Activated B cell treated with CpG ODN at 0.5 μM for 24 hours (primary cell): Measurements from ENCODE around the gene SSBP1. TPM values are rescaled to one million over a fixed set of nuclear protein-coding genes. Genes with fewer than 3 reads are reported as not detected.

Experiments used
- ATAC-seq: fragments of 200-7000 bp; cut with Tn5 transposase; one replicate; pipeline ENCODE4 v1.10.0; 2021; ENCODE audit warnings: low read depth, mild to moderate bottlenecking, moderate library complexity
- CTCF ChIA-PET: fragments of 350-600 bp; sonication (Branson Sonifier 250); formaldehyde crosslinking; loops from one replicate; lab custom pipeline; 2021; ENCODE audit warnings: antibody characterized with exemption; lab: Charles Lee
- POLR2A ChIA-PET: fragments of 350-600 bp; sonication (Branson Sonifier 250); formaldehyde crosslinking; loops from one replicate; lab custom pipeline; 2021; ENCODE audit warnings: antibody characterized with exemption; lab: Charles Lee
- DNase-seq: peaks from one replicate; pipeline ENCODE4 v3.0.0; 2022
- H3K27ac Mint-ChIP-seq: one replicate; pipeline ENCODE4 v1.8.0; 2020; ENCODE audit warnings: mixed read lengths
- H3K27me3 Mint-ChIP-seq: one replicate; pipeline ENCODE4 v1.8.0; 2021; ENCODE audit warnings: mixed read lengths
- H3K36me3 Mint-ChIP-seq: one replicate; pipeline ENCODE4 v1.8.0; 2021; ENCODE audit warnings: low read depth, mixed read lengths
- H3K4me1 Mint-ChIP-seq: one replicate; pipeline ENCODE4 v1.8.0; 2021; ENCODE audit warnings: mixed read lengths
- H3K4me3 Mint-ChIP-seq: one replicate; pipeline ENCODE4 v1.8.0; 2020; ENCODE audit warnings: mild to moderate bottlenecking, mixed read lengths
- H3K9me3 Mint-ChIP-seq: one replicate; pipeline ENCODE4 v1.8.0; 2020; ENCODE audit warnings: mixed read lengths
- CTCF ChIP-seq: fragments of 200-600 bp; IDR thresholded peaks from one replicate; pipeline ENCODE4 v1.8.0; 2022; ENCODE audit warnings: antibody characterized with exemption, mild to moderate bottlenecking
- intact Hi-C: fragments of 100-400 bp; cut with micrococcal nuclease; formaldehyde crosslinking; loops from one replicate; pipeline ENCODE4 v1.15.1; 2024
- total RNA-seq: library from RNA; stranded (reverse); gene quantifications from 2 replicates; pipeline ENCODE4 v1.2.3, GENCODE V29; 2022

The SSBP1 gene
- total RNA-seq, 1 donor from 2014 or later = 122 TPM

DNA sequence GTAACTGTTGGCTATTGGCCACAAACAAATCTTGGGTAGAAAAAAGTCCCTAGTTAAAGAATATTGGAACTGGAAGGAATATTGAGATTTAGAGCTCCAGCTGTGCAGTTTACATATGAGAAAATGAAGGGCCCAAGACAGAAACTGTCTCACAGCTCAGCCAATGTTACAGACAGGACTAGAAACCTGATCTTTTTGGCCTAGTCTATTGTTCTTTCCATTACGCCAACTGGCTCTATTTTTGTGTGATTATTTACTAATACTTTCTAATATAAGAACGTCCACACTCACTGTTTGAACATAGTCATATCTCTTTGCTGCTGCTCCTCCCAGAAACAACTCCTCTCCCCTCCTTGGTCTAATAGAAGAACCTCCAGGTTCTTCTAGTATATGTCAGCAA lies 28.8 kb upstream of the SSBP1 start:
- no peak for TF ChIP-seq CTCF
- intact Hi-C loops = no loop called here
- ChIA-PET POLR2A (no interaction called here), CTCF (interaction anchor here (1.5 to 2.4 kb wide), 2 partner anchors 29 to 54 kb away, joined by 8 to 23 read pairs; partner anchors contain the start of gene SSBP1)
- DNase-seq = no peak
- Mint-ChIP-seq H3K4me1 (no peaks in the 10 kb centered on the region), H3K4me3 (no peak overlapping the region), H3K27ac (no peak overlapping the region), H3K27me3 (no peaks in the 10 kb centered on the region), H3K36me3 (no peaks in the 10 kb centered on the region), H3K9me3 (no peaks in the 10 kb centered on the region)
- ATAC-seq = no peak

DNA sequence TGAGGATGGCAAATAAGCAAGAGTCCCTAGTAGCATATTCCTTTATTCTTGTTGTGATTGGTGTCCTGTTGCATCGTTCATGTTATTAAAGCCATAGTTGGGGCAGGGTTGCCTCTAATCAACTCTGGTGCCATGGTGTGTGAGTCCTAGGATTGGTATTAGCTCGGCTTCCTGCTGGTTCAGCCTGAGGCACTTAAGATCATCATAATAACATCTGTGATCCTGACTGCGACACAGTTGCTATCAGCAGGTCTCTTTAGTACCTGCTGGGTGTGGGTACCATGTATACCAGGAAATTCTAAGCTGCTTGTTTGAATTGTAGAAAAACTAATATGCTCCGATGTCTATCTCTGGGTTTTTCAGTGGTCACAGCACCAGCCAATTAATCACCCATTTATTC lies 28.4 kb upstream of the SSBP1 start:
- ATAC-seq (no peak), DNase-seq (no peak)
- no peaks in the 10 kb centered on the region for H3K27me3 Mint-ChIP-seq
- H3K9me3 Mint-ChIP-seq = no peaks in the 10 kb centered on the region
- H3K36me3 Mint-ChIP-seq = no peaks in the 10 kb centered on the region
- H3K4me3 Mint-ChIP-seq = no peak overlapping the region
- intact Hi-C loops = loop anchor here (2.0 kb wide), 1 partner anchor 55 kb away; no protein-coding TSS in a partner anchor
- TF ChIP-seq CTCF = no peak
- H3K27ac Mint-ChIP-seq = no peak overlapping the region
- ChIA-PET CTCF (interaction anchor here (2.4 kb wide), 1 partner anchor 55 kb away, joined by 23 read pairs; no protein-coding TSS in a partner anchor), POLR2A (interaction anchor here (1.8 kb wide), 1 partner anchor 28 kb away, joined by 4 read pairs; the partner anchor contains the start of gene SSBP1)
- no peaks in the 10 kb centered on the region for H3K4me1 Mint-ChIP-seq

DNA sequence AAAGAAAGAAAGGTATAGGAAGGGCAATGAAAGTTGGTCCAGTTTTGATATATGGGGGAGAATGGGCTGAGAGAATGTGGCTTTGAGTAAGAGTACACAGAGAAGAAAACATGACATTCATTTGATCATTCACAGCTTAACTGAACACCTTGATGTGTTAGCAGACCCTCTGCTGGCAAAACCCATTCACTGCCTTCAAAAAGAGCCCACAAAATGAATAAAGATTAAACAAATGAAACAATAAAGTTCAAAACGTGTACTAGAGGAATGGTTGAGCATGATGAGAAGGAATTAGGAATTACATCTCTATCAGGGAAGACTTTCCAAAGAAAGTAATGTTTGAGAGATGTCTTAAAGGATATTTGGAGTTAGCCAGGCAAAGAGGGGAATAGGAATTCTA lies 27.9 kb upstream of the SSBP1 start:
- no peak overlapping the region for H3K4me3 Mint-ChIP-seq
- POLR2A ChIA-PET = interaction anchor here (1.8 kb wide), 1 partner anchor 28 kb away, joined by 4 read pairs; the partner anchor contains the start of gene SSBP1
- no peaks in the 10 kb centered on the region for H3K27me3 Mint-ChIP-seq
- CTCF ChIA-PET = interaction anchor here (2.4 kb wide), 1 partner anchor 55 kb away, joined by 23 read pairs; no protein-coding TSS in a partner anchor
- ATAC-seq (no peak), DNase-seq (no peak)
- H3K4me1 Mint-ChIP-seq = no peaks in the 10 kb centered on the region
- TF ChIP-seq CTCF = no peak
- H3K9me3 Mint-ChIP-seq = no peaks in the 10 kb centered on the region
- intact Hi-C loops = loop anchor here (2.0 kb wide), 1 partner anchor 56 kb away; no protein-coding TSS in a partner anchor
- no peaks in the 10 kb centered on the region for H3K36me3 Mint-ChIP-seq
- H3K27ac Mint-ChIP-seq = no peak overlapping the region

DNA sequence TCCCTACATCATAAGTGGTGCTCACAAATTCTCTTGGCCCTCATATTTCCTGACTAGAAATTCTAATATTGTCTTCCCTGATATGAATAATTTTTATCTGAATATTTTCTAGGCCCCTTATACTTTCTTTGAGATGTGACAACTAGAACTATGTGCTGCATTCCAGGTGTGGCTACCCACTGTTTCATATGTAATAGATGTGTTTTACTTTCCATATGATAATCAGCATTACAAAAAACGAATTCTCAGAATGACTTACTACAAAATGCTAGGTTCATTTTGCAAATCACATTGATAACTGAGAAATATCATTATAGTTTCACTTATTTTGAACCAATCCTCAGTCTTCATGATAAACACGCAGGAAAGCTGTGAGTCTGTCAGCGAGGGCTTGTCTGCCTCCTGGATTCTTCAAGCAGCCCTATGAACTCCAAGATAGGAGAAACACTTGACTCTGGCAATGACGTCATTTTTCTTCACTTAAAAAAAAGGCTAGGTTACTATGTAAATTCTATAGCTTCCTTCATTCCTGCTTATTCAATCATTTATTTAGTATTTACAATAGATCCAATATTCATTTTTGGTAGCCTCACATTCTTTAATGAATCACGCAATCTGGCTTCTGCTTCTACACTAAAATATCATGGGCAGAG lies 25.4 kb upstream of the SSBP1 start:
- intact Hi-C loops = no loop called here
- no peaks in the 10 kb centered on the region for H3K9me3 Mint-ChIP-seq
- ChIA-PET POLR2A (no interaction called here), CTCF (no interaction called here)
- TF ChIP-seq CTCF = no peak
- no peak overlapping the region for H3K4me3 Mint-ChIP-seq
- DNase-seq (no peak), ATAC-seq (no peak)
- H3K27me3 Mint-ChIP-seq = no peaks in the 10 kb centered on the region
- no peaks in the 10 kb centered on the region for H3K36me3 Mint-ChIP-seq
- H3K27ac Mint-ChIP-seq = no peak overlapping the region
- H3K4me1 Mint-ChIP-seq = no peaks in the 10 kb centered on the region

GRCh38 chr7:141713890-141714289 lies 24.3 kb upstream of the SSBP1 start:
- DNase-seq (no peak), ATAC-seq (no peak)
- no peaks in the 10 kb centered on the region for H3K9me3 Mint-ChIP-seq
- H3K27ac Mint-ChIP-seq = no peak overlapping the region
- no peaks in the 10 kb centered on the region for H3K4me1 Mint-ChIP-seq
- H3K4me3 Mint-ChIP-seq = no peak overlapping the region
- no peak for TF ChIP-seq CTCF
- no peaks in the 10 kb centered on the region for H3K36me3 Mint-ChIP-seq
- CTCF ChIA-PET = interaction anchor here (1.3 to 1.4 kb wide), 2 partner anchors 24 to 59 kb away, joined by 3 to 5 read pairs; partner anchors contain the start of gene SSBP1
- intact Hi-C loops = no loop called here
- no peaks in the 10 kb centered on the region for H3K27me3 Mint-ChIP-seq
- POLR2A ChIA-PET = no interaction called here
